ENCODE data around the gene CALHM3.

Gene CALHM3

GRCh38 chr10:103448746-103449145 lies 30.3 kb downstream of the CALHM3 start:
- no peak for DNase-seq

- no peak for DNase-seq
Measured at GRCh38 chr10:103447187-103447586, 31.9 kb downstream of the CALHM3 start.

GRCh38 chr10:103445767-103446567 lies 33.1 kb downstream of the CALHM3 start:
- DNase-seq: no peak

GRCh38 chr10:103445366-103445765 lies 33.7 kb downstream of the CALHM3 start:
- DNase-seq: no peak

- no peak for DNase-seq
Measured at GRCh38 chr10:103444478-103444877, 34.6 kb downstream of the CALHM3 start.

GRCh38 chr10:103443475-103444185 lies 35.4 kb downstream of the CALHM3 start:
- no peak for DNase-seq

- no peak for DNase-seq
Measured at GRCh38 chr10:103442031-103442461, 37.0 kb downstream of the CALHM3 start.

- no peak for DNase-seq
Measured at GRCh38 chr10:103441611-103442010, 37.4 kb downstream of the CALHM3 start.

GRCh38 chr10:103441206-103441605 lies 37.8 kb downstream of the CALHM3 start:
- DNase-seq: no peak

- no peak for DNase-seq
Measured at GRCh38 chr10:103440416-103440815, 38.6 kb downstream of the CALHM3 start.

GRCh38 chr10:103439776-103440175 lies 39.3 kb downstream of the CALHM3 start:
- no peak for DNase-seq

- no peak for DNase-seq
Measured at GRCh38 chr10:103433858-103434257, 45.2 kb downstream of the CALHM3 start.

- DNase-seq: no peak
Measured at GRCh38 chr10:103431902-103432301, 47.1 kb downstream of the CALHM3 start.

- peak; percentile 45 for DNase-seq
Measured at GRCh38 chr10:103429647-103430046, 49.4 kb downstream of the CALHM3 start.

GRCh38 chr10:103428989-103429643 lies 49.9 kb downstream of the CALHM3 start:
- DNase-seq: no peak

- no peak for DNase-seq
Measured at GRCh38 chr10:103427866-103428265, 51.2 kb downstream of the CALHM3 start.

GRCh38 chr10:103423748-103424147 lies 55.3 kb downstream of the CALHM3 start:
- DNase-seq: no peak
